H1 (cell line): ENCODE measurements around the gene GLYATL3. TPM values are rescaled to one million over a fixed set of nuclear protein-coding genes. Genes with fewer than 3 reads are reported as not detected.

Source experiments
- polyA plus RNA-seq, 7 experiments: library from polyadenylated mRNA; depleted of rRNA in 3 of 7; stranded (reverse) in 5 of 7; unstranded in 2 of 7; fragments of >200 nt in 5 of 7; fragments of 200-250 nt in 2 of 7; gene quantifications; 1 replicate in 5 of 7; 2 replicates in 1 of 7; 4 replicates in 1 of 7; pipeline versions ENCODE4 v1.2.1 to v1.2.3, GENCODE V29; 2011 to 2013; ENCODE audit warnings: missing spikeins in 2 of 7, mixed read lengths in 2 of 7
- total RNA-seq: library from RNA; stranded (reverse); fragmentation: NEBNext Ultra II Directional; extraction: Animal tissue kit (Norgen Biotek cat#: 25700); gene quantifications from 2 replicates; pipeline ENCODE4 v1.2.1, GENCODE V29; 2021

Gene GLYATL3
- total and polyA plus RNA-seq, 2 of the 8 experiments (the other 6 are each of a cell fraction or from before 2014, with no cell fraction given) = not detected

Other genes starting within 250 kb of the GLYATL3 start
- gene MMUT, start 36.7 kb upstream of the GLYATL3 start, total RNA-seq = 11.9 and 13.0 TPM in 2 replicates
- 3.0 and 5.2 TPM in 2 replicates for gene MMUT, start 36.7 kb upstream of the GLYATL3 start, polyA plus RNA-seq (2011; rRNA removed)
- 19.6 and 19.7 TPM in 2 replicates for gene CENPQ, start 36.6 kb upstream of the GLYATL3 start, total RNA-seq
- gene CENPQ, start 36.6 kb upstream of the GLYATL3 start, polyA plus RNA-seq (2011; rRNA removed) = 4.3 and 9.4 TPM in 2 replicates
- 16.1 and 17.6 TPM in 2 replicates for gene C6orf141, start 50.7 kb downstream of the GLYATL3 start, total RNA-seq
- 5.9 and 7.6 TPM in 2 replicates for gene C6orf141, start 50.7 kb downstream of the GLYATL3 start, polyA plus RNA-seq (2011; rRNA removed)
- not detected in 2 replicates for gene RHAG, start 136.9 kb downstream of the GLYATL3 start, total RNA-seq
- not detected in 2 replicates for gene RHAG, start 136.9 kb downstream of the GLYATL3 start, polyA plus RNA-seq (2011; rRNA removed)
- gene CRISP2, start 213.6 kb downstream of the GLYATL3 start, total RNA-seq = not detected in 2 replicates
- 0.06 and 0.13 TPM in 2 replicates for gene CRISP2, start 213.6 kb downstream of the GLYATL3 start, polyA plus RNA-seq (2011; rRNA removed)
- not detected in 2 replicates for gene CRISP3, start 244.5 kb downstream of the GLYATL3 start, total RNA-seq
- not detected in 2 replicates for gene CRISP3, start 244.5 kb downstream of the GLYATL3 start, polyA plus RNA-seq (2011; rRNA removed)